ENCODE measurements around the gene NRXN2. TPM values are rescaled to one million over a fixed set of nuclear protein-coding genes. Genes with fewer than 3 reads are reported as not detected.

NRXN2 gene
- total RNA-seq, 2 experiments from 2014 or later: 0.07 to 0.22 TPM

DNA sequence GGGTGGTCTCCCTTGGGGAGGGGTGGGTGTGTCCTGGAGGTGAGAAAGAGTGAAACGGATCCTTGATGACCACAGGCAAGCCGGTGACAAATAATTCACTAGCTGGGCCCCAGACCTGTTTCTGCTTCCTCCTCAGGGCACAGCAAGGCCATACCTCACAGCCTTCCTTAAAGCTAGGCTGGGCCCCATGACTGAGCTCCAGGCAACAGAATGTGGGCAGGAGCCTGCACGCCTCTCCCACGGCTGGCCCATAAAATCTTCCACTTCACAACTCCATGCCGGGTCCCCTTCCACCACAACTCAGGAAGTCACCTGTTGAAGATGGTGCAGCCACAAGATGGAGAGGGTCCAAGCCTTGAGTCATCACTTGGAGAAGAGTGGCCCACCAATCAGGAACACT lies 108.1 kb downstream of the NRXN2 start:
- no peaks in the 10 kb centered on the region for H3K27me3 Mint-ChIP-seq
- intact Hi-C loops (cut with micrococcal nuclease): no loop called here
- H3K27ac Mint-ChIP-seq: no peak overlapping the region
- POLR2A ChIA-PET: no interaction called here
- CTCF ChIA-PET: no interaction called here
- DNase-seq: no peak
- H3K4me3 Mint-ChIP-seq: no peak overlapping the region
- no peaks in the 10 kb centered on the region for H3K9me3 Mint-ChIP-seq
- TF ChIP-seq CTCF (IDR thresholded peaks at IDR 0.05): no peak
- no peaks in the 10 kb centered on the region for H3K36me3 Mint-ChIP-seq (ENCODE audit: low read depth)
- ATAC-seq: no peak
- peaks cover 8% of the 10 kb centered on the region for H3K4me1 Mint-ChIP-seq (ENCODE audit: low read depth)

DNA sequence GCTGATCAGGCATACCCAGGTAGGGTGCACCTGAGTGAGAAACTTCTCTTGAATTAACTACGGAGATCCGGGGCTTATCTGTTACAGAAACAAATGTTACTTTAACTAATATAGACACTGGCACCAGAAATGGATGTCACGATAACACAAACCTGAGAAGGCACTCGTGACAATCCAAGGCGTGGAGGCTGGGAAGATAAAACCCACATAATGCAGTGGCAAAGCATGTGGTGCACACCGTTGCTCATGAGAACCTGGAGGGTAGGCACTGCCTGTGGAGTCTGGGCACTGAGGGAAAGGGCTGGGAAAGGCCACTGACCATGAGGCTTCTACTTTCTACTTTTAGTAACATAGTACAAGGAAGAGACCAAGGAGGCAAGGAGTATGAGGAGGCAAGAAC lies 109.3 kb downstream of the NRXN2 start:
- H3K27ac Mint-ChIP-seq: no peak overlapping the region
- H3K27me3 Mint-ChIP-seq: no peaks in the 10 kb centered on the region
- ATAC-seq (no peak), DNase-seq (no peak)
- no peaks in the 10 kb centered on the region for H3K36me3 Mint-ChIP-seq (ENCODE audit: low read depth)
- H3K9me3 Mint-ChIP-seq: no peaks in the 10 kb centered on the region
- ChIA-PET CTCF (no interaction called here), POLR2A (no interaction called here)
- no peak for TF ChIP-seq CTCF (IDR thresholded peaks at IDR 0.05)
- no peak overlapping the region for H3K4me3 Mint-ChIP-seq
- intact Hi-C loops (cut with micrococcal nuclease): no loop called here
- H3K4me1 Mint-ChIP-seq (ENCODE audit: low read depth): peaks cover 10% of the 10 kb centered on the region

DNA sequence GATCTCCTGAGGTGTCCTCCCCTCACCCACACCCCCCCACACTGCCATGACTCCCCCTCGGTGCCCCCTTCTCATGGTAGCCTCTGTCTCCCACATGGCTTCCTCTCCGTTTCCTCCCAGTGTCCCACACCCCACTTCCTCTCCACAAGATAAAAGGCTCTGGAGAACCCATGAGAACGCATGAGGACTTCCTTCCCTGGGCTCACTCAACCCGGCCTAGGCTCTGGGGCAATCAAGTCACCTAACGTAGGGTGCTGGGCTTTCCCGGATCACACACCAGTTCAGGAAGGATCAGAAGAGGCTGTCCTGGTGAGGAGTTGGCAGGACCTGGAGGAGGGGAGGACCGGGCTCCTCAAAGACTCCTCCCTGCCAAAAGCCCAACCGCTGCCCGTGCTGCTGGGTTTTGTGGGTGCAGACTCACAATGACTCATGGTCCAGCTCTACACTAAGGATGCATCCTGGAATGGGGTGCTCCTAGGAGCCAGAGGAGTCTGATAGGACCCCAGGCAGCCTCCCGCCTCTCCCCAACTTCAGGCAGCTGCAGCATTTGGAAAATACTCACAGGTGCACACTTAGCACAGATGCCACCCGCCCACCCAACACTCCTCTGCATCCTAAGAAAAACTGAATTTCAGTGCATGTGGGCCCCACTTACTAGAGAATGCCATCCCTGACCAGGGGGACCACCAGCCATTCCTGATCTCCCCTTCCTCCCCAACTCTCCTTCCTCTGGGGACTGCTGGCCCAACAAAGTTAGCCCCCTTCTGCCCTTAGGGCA lies 110.9 kb downstream of the NRXN2 start:
- Mint-ChIP-seq H3K36me3 (ENCODE audit: low read depth) (no peaks in the 10 kb centered on the region), H3K4me1 (ENCODE audit: low read depth) (peaks cover 10% of the 10 kb centered on the region), H3K4me3 (no peak overlapping the region), H3K27me3 (no peaks in the 10 kb centered on the region), H3K27ac (no peak overlapping the region), H3K9me3 (no peaks in the 10 kb centered on the region)
- ChIA-PET CTCF (interaction anchor here (1.3 kb wide), 1 partner anchor 41 kb away, joined by 4 read pairs; no protein-coding TSS in a partner anchor), POLR2A (no interaction called here)
- no peak for ATAC-seq
- DNase-seq: no peak
- intact Hi-C loops (cut with micrococcal nuclease): no loop called here
- no peak for TF ChIP-seq CTCF (IDR thresholded peaks at IDR 0.05)

DNA sequence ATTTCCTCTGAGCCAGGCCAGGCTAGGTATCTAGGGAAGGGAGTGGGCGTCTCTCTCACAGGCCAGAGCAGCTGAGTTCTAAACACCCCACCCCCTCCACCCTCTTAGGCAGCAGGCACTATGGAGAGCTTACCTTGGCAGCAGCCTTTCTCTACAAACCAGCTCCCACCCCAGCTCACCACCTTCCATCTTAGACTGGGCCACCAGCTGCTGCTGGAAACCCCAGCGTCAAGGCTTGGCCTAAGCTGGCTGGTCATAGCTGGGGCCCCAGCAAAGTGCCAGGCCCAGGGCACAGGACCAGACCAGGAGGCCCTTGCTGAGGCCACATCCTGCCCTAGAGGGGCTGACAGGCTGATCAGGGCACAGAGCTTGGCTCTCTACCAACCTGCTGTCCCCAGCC lies 111.8 kb downstream of the NRXN2 start:
- ATAC-seq (no peak), DNase-seq (no peak)
- no peaks in the 10 kb centered on the region for H3K27me3 Mint-ChIP-seq
- no peaks in the 10 kb centered on the region for H3K9me3 Mint-ChIP-seq
- TF ChIP-seq CTCF (IDR thresholded peaks at IDR 0.05): no peak
- H3K4me3 Mint-ChIP-seq: no peak overlapping the region
- POLR2A ChIA-PET: no interaction called here
- H3K4me1 Mint-ChIP-seq (ENCODE audit: low read depth): peaks cover 10% of the 10 kb centered on the region
- no peak overlapping the region for H3K27ac Mint-ChIP-seq
- intact Hi-C loops (cut with micrococcal nuclease): no loop called here
- CTCF ChIA-PET: interaction anchor here (1.2 to 1.4 kb wide), 3 partner anchors 41 to 131 kb away, joined by 3 to 5 read pairs (median 4); no protein-coding TSS in a partner anchor
- H3K36me3 Mint-ChIP-seq (ENCODE audit: low read depth): no peaks in the 10 kb centered on the region

DNA sequence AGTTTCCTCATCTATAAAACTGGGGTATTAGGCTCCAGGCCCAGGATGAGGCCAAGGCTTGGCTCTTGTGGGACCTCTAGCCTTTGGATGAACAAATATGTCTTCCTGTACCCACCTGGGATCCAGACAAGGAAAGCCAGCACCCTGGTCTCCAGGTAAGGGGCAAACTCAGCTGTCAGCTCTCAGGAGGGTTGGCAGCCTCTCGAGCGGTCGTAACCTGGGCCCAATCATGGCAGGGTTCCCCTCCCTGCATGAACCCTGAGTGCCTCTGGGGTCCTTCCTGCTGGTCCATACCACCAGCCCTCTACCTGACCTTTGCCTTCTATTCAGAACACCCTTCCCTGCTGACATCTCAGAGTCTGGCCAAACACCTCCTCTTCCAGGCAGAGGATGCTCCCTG lies 112.4 kb downstream of the NRXN2 start:
- no peaks in the 10 kb centered on the region for H3K27me3 Mint-ChIP-seq
- no peaks in the 10 kb centered on the region for H3K9me3 Mint-ChIP-seq
- CTCF ChIA-PET: interaction anchor here (1.2 to 1.4 kb wide), 3 partner anchors 42 to 132 kb away, joined by 3 to 5 read pairs (median 4); no protein-coding TSS in a partner anchor
- DNase-seq: no peak
- POLR2A ChIA-PET: no interaction called here
- no peak overlapping the region for H3K4me3 Mint-ChIP-seq
- TF ChIP-seq CTCF (IDR thresholded peaks at IDR 0.05): no peak
- H3K36me3 Mint-ChIP-seq (ENCODE audit: low read depth): no peaks in the 10 kb centered on the region
- no peak for ATAC-seq
- H3K27ac Mint-ChIP-seq: no peak overlapping the region
- intact Hi-C loops (cut with micrococcal nuclease): no loop called here
- H3K4me1 Mint-ChIP-seq (ENCODE audit: low read depth): peaks cover 10% of the 10 kb centered on the region
